Astrocyte of the cerebellum (primary cell): Measurements from ENCODE around the gene TRIM44.

ENCODE experiments used
- DNase-seq: peaks from one replicate; pipeline ENCODE4 v3.0.0-alpha.2; 2011; ENCODE audit warnings: low read depth
- H3K4me3 ChIP-seq: 2 replicates; pipeline ENCODE4 v1.5.1; 2011; ENCODE audit warnings: mild to moderate bottlenecking, low read depth, low read length, moderate library complexity
- in situ Hi-C: cut with HindIII; loops from 2 replicates; pipeline ENCODE4 v1.10.0; 2017; ENCODE audit warnings: low sequenced_read_pairs
- TF ChIP-seq, protein P1 (sequence below): IDR thresholded peaks from 2 replicates; pipeline ENCODE4 v1.5.1; 2012; ENCODE audit warnings: low read length, low read depth, moderate library complexity, mild to moderate bottlenecking; ENCODE audit errors: missing control alignments

Gene TRIM44

DNA sequence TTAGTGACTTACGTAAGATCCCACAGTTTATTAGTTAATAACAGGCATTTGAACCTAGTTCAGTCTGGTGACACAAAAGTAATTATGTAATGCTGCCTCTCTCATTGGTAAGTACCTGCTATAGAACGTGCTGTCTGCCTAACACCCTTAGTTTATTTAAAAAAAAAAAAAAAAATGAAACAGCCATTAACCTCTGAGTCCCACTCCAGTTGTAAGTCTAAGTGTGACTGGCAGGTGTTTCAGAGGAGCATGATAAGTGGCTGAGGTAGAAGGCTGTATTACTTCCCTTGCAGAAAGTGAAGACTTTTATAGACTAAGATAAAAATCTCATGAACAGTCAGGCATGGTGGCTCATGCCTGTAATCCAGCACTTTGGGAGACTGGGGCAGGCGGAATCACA is 140.5 kb downstream of the TRIM44 start:
- in situ Hi-C loops: loop anchor here (25.0 kb wide), 2 partner anchors 166 to 659 kb away; no protein-coding TSS in a partner anchor
- TF ChIP-seq, protein P1, sequence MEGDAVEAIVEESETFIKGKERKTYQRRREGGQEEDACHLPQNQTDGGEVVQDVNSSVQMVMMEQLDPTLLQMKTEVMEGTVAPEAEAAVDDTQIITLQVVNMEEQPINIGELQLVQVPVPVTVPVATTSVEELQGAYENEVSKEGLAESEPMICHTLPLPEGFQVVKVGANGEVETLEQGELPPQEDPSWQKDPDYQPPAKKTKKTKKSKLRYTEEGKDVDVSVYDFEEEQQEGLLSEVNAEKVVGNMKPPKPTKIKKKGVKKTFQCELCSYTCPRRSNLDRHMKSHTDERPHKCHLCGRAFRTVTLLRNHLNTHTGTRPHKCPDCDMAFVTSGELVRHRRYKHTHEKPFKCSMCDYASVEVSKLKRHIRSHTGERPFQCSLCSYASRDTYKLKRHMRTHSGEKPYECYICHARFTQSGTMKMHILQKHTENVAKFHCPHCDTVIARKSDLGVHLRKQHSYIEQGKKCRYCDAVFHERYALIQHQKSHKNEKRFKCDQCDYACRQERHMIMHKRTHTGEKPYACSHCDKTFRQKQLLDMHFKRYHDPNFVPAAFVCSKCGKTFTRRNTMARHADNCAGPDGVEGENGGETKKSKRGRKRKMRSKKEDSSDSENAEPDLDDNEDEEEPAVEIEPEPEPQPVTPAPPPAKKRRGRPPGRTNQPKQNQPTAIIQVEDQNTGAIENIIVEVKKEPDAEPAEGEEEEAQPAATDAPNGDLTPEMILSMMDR: no peak

DNA sequence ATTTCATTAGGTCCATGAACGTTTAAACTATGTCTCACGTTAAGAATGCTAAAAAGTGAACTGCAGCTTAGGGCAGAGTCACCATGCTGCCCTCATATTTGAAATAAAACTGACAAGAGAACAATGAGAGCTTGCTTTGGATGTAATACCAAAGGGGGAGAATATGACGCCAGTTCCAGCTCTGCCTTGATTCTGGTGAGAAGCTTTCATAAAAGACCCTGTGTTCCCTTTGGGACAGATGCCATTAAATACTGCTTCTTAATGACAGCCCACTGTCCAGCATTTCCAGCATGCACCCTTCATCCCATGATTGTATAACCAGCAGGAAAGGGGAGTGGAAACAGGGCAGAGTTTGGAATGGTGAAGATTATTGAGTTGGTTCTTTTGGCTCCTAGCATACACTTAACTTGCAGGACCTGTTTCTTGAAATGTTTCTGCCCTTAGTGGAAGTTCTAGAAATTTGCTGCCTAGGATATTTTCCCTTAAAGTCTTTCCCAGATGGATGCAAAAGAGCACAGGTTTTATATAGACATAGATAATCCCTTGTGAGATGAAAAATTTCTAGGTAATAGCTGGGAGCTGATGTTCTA is 142.0 kb downstream of the TRIM44 start:
- H3K4me3 ChIP-seq: no peak overlapping the region
- in situ Hi-C loops: loop anchor here (25.0 kb wide), 2 partner anchors 167 to 658 kb away; no protein-coding TSS in a partner anchor
- TF ChIP-seq, protein P1: no peak

More for the DNA sequence above, 140.5 kb downstream of the TRIM44 start:
- DNase-seq: no peak
- no peak overlapping the region for H3K4me3 ChIP-seq

DNA sequence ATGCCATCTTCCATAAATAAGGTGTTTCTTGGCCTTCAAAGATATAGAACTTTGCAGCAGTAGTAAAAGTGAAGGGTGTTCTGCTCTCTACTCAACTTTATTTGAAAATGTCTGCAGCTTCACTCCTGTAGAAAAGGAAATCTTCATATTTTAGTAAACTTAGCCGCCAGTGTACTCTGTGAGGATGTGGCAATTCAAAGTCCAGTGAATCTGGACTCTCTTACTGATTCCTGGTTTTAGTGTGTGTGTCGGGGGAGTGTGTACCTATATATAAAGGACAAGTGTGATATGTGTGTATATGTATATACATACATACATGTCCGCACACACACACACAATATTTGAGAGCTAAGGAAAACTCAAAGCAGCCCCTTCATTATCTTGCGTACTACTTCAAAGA is 147.0 kb downstream of the TRIM44 start:
- in situ Hi-C loops: loop anchor here (25.0 kb wide), 2 partner anchors 172 to 653 kb away; no protein-coding TSS in a partner anchor
- H3K4me3 ChIP-seq: no peak overlapping the region
- no peak for DNase-seq
- TF ChIP-seq, protein P1: no peak

More for the DNA sequence above, 142.0 kb downstream of the TRIM44 start:
- no peak for DNase-seq

DNA sequence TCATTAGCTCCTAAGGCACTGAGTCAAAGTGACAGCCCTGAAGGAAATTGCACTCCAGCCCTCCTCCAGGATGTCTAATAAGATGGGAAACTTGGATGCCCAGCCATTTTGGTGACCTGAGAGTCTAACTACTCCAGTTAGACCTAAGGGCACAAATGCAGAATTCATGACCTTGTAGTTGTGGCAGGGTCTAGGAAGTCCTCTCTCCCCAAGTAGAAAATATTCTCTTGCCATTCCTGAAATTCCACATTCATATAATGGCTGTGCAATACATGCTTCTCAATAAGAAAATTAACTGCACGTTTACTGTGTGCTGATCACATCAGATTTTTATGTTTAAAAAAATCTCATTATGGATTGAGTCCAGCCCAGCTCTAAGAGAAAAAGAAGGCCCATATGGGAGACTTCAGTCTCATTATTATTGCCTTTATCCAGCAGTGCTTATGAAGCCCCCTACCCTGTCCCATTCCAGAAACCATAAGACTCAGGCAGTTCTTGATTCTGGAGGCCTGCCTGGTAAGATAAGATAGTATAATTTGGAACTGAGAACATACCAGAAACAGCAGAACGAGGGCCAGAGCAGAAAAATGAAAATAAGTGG is 147.6 kb downstream of the TRIM44 start:
- no peak overlapping the region for H3K4me3 ChIP-seq
- in situ Hi-C loops: loop anchor here (25.0 kb wide), 2 partner anchors 173 to 652 kb away; no protein-coding TSS in a partner anchor
- no peak for DNase-seq
- TF ChIP-seq, protein P1: no peak

DNA sequence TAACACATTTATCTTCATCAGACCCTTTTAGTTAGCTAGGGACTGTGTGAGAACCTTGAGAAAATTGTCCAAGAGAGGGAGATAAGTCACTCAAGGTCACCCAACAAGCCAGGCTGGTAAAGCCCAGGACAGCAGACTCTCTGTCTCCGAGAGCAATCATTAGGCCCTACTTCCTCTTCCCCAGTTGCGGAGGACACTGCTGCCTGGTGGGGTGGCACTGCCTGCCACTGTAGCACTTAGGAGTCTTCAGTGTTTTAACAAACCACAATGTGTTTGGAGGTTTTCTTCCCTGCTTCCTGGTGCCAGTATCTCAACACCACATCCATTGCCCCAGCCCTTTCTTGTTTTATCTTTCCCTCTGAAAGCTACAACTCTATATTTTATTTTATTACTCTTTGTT is 149.2 kb downstream of the TRIM44 start:
- no peak for DNase-seq
- TF ChIP-seq, protein P1: no peak
- H3K4me3 ChIP-seq: no peak overlapping the region
- in situ Hi-C loops: loop anchor here (25.0 kb wide), 2 partner anchors 174 to 651 kb away; no protein-coding TSS in a partner anchor

DNA sequence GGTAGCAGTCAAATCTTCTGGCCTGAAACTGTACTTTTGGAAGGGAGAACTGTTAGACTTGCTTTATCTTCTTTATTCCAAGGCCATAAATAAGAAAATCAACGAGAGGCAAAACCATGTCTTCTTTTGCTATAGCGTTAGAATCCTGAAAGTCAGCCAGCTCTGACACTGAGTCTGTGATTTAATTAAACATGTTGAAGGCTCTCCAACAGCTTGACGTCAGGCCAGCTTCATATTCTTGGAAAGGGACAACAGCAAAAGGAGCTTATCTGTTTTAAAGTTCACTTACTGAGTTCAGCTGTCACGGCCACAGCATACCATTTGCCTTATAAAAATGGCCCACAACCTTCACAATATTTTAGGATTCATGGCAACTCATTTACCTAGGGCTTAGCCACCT is 150.3 kb downstream of the TRIM44 start:
- in situ Hi-C loops: loop anchor here (25.0 kb wide), 2 partner anchors 176 to 649 kb away; no protein-coding TSS in a partner anchor
- DNase-seq: no peak
- TF ChIP-seq, protein P1: no peak
- H3K4me3 ChIP-seq: no peak overlapping the region
